Aorta (tissue), 5 donors: Measurements from ENCODE around the gene MRPL16. TPM values are rescaled to one million over a fixed set of nuclear protein-coding genes. Genes with fewer than 3 reads are reported as not detected.
"Not testable (repeated sequence)": the region's sequence is repeated elsewhere in the genome, so short reads cannot be mapped to it uniquely, and the experiment has no call there.

ENCODE experiments used
- ATAC-seq: fragments of 200-7000 bp; cut with Tn5 transposase; one replicate; pipeline ENCODE4 v1.9.1; 2022; ENCODE audit warnings: moderate library complexity; ENCODE audit not compliant: low FRiP score
- DNase-seq, 2 donors: peaks; one replicate each; pipeline ENCODE4 v3.0.0-alpha.2; 2020
- H3K27ac ChIP-seq, 2 donors: one replicate each; pipeline ENCODE4 v1.5.1; 2013; ENCODE audit warnings: low read length in 2 of 2, mild to moderate bottlenecking in 2 of 2, moderate library complexity in 2 of 2, control low read depth in 1 of 2, inconsistent platforms in 1 of 2, low read depth in 1 of 2
- H3K27me3 ChIP-seq, 2 donors: one replicate each; pipeline ENCODE4 v1.6.1; 2013; ENCODE audit warnings: control low read depth in 1 of 2, low read length in 1 of 2, mild to moderate bottlenecking in 1 of 2, moderate library complexity in 1 of 2; ENCODE audit not compliant: insufficient read depth in 2 of 2, control insufficient read depth in 1 of 2
- H3K36me3 ChIP-seq, 2 donors: one replicate each; pipeline ENCODE4 v1.6.1; 2013; ENCODE audit warnings: control low read depth in 1 of 2, low read length in 1 of 2, mild to moderate bottlenecking in 1 of 2; ENCODE audit not compliant: insufficient read depth in 2 of 2, control insufficient read depth in 1 of 2
- H3K4me1 ChIP-seq, 2 donors: one replicate each; pipeline ENCODE4 v1.6.1; 2013; ENCODE audit warnings: low read length in 2 of 2, control low read depth in 1 of 2, mild to moderate bottlenecking in 1 of 2, moderate library complexity in 1 of 2; ENCODE audit not compliant: insufficient read depth in 2 of 2, control insufficient read depth in 1 of 2
- H3K4me3 ChIP-seq, 2 donors: one replicate each; pipeline ENCODE4 v1.5.1; 2013; ENCODE audit warnings: low read length in 2 of 2, control low read depth in 1 of 2, mild to moderate bottlenecking in 1 of 2
- H3K9me3 ChIP-seq: one replicate; pipeline ENCODE4 v1.6.1; 2013; ENCODE audit warnings: mild to moderate bottlenecking, low read length; ENCODE audit not compliant: control insufficient read depth
- WGBS, 2 donors: extraction: QIAGEN DNeasy Blood & Tissue Kit; methylation state at CpG; one replicate each; pipeline ENCODE4 v1.1.7; 2013; 5-methylcytosine and 5-hydroxymethylcytosine counted together
- intact Hi-C, 2 donors: fragments of 100-400 bp; cut with DNase I; formaldehyde crosslinking; loops; one replicate each; pipeline versions ENCODE4 v1.14.2 to v1.15.0; 2022
- polyA plus RNA-seq, 2 donors: library from polyadenylated mRNA; stranded (reverse); fragments of 200-250 nt; gene quantifications; one replicate each; pipeline ENCODE4 v1.2.3, GENCODE V29; 2013
- total RNA-seq, 2 donors: library from RNA; stranded (reverse); fragmentation: NEBNext Ultra II Directional; extraction: Animal tissue kit (Norgen Biotek cat#: 25700); gene quantifications; one replicate each; pipeline ENCODE4 v1.2.1, GENCODE V29; 2021
- donor health status: healthy with polysubstance abuse.
- donor health status: Bipolar disorder and iron deficiency.
- donor health status: DM: no; HTN: no; CAD: no.
- donor health status: DM: no; HTN: no; CAD: no.
- donor health status: DM: yes; HTN: yes; CAD: no.

Gene MRPL16
- total and polyA plus RNA-seq, 4 donors, result 25.0 to 46.5 (median 27.2) TPM

GRCh38 chr11:59787255-59787588 lies 23.4 kb downstream of the MRPL16 start:
- Histone ChIP-seq H3K4me3 (no peak overlapping the region), H3K4me1 (no peaks in the 10 kb centered on the region), H3K36me3 (peaks cover 0 to 4% of the 10 kb centered on the region in 2 donors), H3K27me3 (no peaks in the 10 kb centered on the region), H3K9me3 (no peaks in the 10 kb centered on the region), H3K27ac (peak overlapping the region in 1 of 2 donors; percentile 43)
- intact Hi-C loops, result no loop called here
- 46 to 47% methylated on average over 4 of the region's 4 CpGs for WGBS, 2 donors
- DNase-seq, result no peak
- no peak for ATAC-seq

GRCh38 chr11:59785818-59786217 lies 24.8 kb downstream of the MRPL16 start:
- Histone ChIP-seq H3K36me3 (no peaks in the 10 kb centered on the region), H3K4me3 (no peak overlapping the region)

GRCh38 chr11:59784441-59784840 lies 26.1 kb downstream of the MRPL16 start:
- intact Hi-C loops, ATAC-seq, H3K4me3 ChIP-seq: not testable (repeated sequence)

More at GRCh38 chr11:59785818-59786217, 24.8 kb downstream of the MRPL16 start:
- 96 to 99% methylated on average over 4 of the region's 4 CpGs for WGBS, 2 donors
- H3K27ac ChIP-seq, result no peak overlapping the region
- no peaks in the 10 kb centered on the region for H3K27me3 ChIP-seq
- intact Hi-C loops, result no loop called here
- DNase-seq, result no peak
- H3K9me3 ChIP-seq, result no peaks in the 10 kb centered on the region
- H3K4me1 ChIP-seq, result no peaks in the 10 kb centered on the region
- ATAC-seq, result no peak

GRCh38 chr11:59783632-59784090 lies 26.9 kb downstream of the MRPL16 start:
- intact Hi-C loops, result no loop called here
- no peak overlapping the region for H3K27ac ChIP-seq
- 79 to 81% methylated on average over 4 of the region's 4 CpGs for WGBS, 2 donors
- H3K9me3 ChIP-seq, result no peaks in the 10 kb centered on the region
- H3K4me3 ChIP-seq, result no peak overlapping the region
- DNase-seq (no peak), ATAC-seq (no peak)
- H3K4me1 ChIP-seq, result no peaks in the 10 kb centered on the region
- H3K27me3 ChIP-seq, result no peaks in the 10 kb centered on the region
- peaks cover 0 to 3% of the 10 kb centered on the region in 2 donors for H3K36me3 ChIP-seq

More at GRCh38 chr11:59784441-59784840, 26.1 kb downstream of the MRPL16 start:
- H3K36me3 ChIP-seq, H3K4me1 ChIP-seq, H3K9me3 ChIP-seq, H3K27ac ChIP-seq, H3K27me3 ChIP-seq, DNase-seq: not testable (repeated sequence)
- 91 to 93% methylated on average over 5 of the region's 5 CpGs for WGBS, 2 donors

- WGBS, 2 donors, result 93 to 95% methylated on average over 2 of the region's 2 CpGs
- H3K27ac ChIP-seq, result no peak overlapping the region
- H3K9me3 ChIP-seq, result no peaks in the 10 kb centered on the region
- H3K36me3 ChIP-seq, result peaks cover 0 to 5% of the 10 kb centered on the region in 2 donors
- DNase-seq, result no peak
- H3K4me3 ChIP-seq, result no peak overlapping the region
- intact Hi-C loops, result no loop called here
- ATAC-seq, result no peak
- no peaks in the 10 kb centered on the region for H3K27me3 ChIP-seq
- H3K4me1 ChIP-seq, result peaks cover 0 to 11% of the 10 kb centered on the region in 2 donors
Measured at GRCh38 chr11:59782080-59782479, 28.5 kb downstream of the MRPL16 start.

GRCh38 chr11:59779487-59779886 lies 31.1 kb downstream of the MRPL16 start:
- DNase-seq (no peak), ATAC-seq (no peak)
- Histone ChIP-seq H3K9me3 (no peaks in the 10 kb centered on the region), H3K4me3 (no peak overlapping the region), H3K4me1 (peaks cover 0 to 11% of the 10 kb centered on the region in 2 donors), H3K36me3 (peaks cover 6 to 8% of the 10 kb centered on the region in 2 donors), H3K27me3 (no peaks in the 10 kb centered on the region), H3K27ac (no peak overlapping the region)
- intact Hi-C loops, result no loop called here
- 18 to 28% methylated on average over 1 of the region's 1 CpG for WGBS, 2 donors

GRCh38 chr11:59778122-59778521 lies 32.5 kb downstream of the MRPL16 start:
- Histone ChIP-seq H3K9me3 (no peaks in the 10 kb centered on the region), H3K27ac (peak overlapping the region; percentile 15 to 87), H3K27me3 (no peaks in the 10 kb centered on the region), H3K4me3 (no peak overlapping the region), H3K36me3 (peaks cover 6 to 8% of the 10 kb centered on the region in 2 donors), H3K4me1 (peaks cover 0 to 11% of the 10 kb centered on the region in 2 donors)
- intact Hi-C loops, result no loop called here
- peak; percentile 65 for ATAC-seq
- WGBS, 2 donors, result 26 to 43% methylated on average over 2 of the region's 2 CpGs
- peak in 1 of 2 donors; percentile 54 for DNase-seq

- no peak overlapping the region for H3K27ac ChIP-seq
- H3K4me3 ChIP-seq, result no peak overlapping the region
- ATAC-seq (no peak), DNase-seq (no peak)
- no peaks in the 10 kb centered on the region for H3K9me3 ChIP-seq
- peaks cover 0 to 11% of the 10 kb centered on the region in 2 donors for H3K4me1 ChIP-seq
- peaks cover 6 to 8% of the 10 kb centered on the region in 2 donors for H3K36me3 ChIP-seq
- no peaks in the 10 kb centered on the region for H3K27me3 ChIP-seq
- intact Hi-C loops, result no loop called here
- 89 to 92% methylated on average over 5 of the region's 5 CpGs for WGBS, 2 donors
Measured at GRCh38 chr11:59777104-59777503, 33.5 kb downstream of the MRPL16 start.

GRCh38 chr11:59776210-59777066 lies 34.1 kb downstream of the MRPL16 start:
- Histone ChIP-seq H3K27me3 (no peaks in the 10 kb centered on the region), H3K4me1 (peaks cover 0 to 11% of the 10 kb centered on the region in 2 donors), H3K27ac (no peak overlapping the region), H3K4me3 (no peak overlapping the region), H3K36me3 (peaks cover 6 to 8% of the 10 kb centered on the region in 2 donors), H3K9me3 (no peaks in the 10 kb centered on the region)
- WGBS, 2 donors, result 93 to 94% methylated on average over 5 of the region's 5 CpGs
- ATAC-seq (no peak), DNase-seq (no peak)
- intact Hi-C loops, result no loop called here
